ENCODE data around the gene CCL5.

CCL5 gene

GRCh38 chr17:35879773-35880654 lies at the start of gene CCL5:
TSS of gene CCL5 (minus strand) at chr17:35880360.
- H3K4me3 ChIP-seq (ENCODE audit: insufficient read length, low read depth) = no peak within 1 kb of the TSS
- H3K9me3 ChIP-seq (ENCODE audit: insufficient read depth, low read length) = no peaks in the 10 kb centered on the region
- no peak within 1 kb of the TSS for H3K9ac ChIP-seq (ENCODE audit: insufficient read length, low read depth)
- H3K36me3 ChIP-seq (ENCODE audit: insufficient read depth, insufficient read length, low read length) = no peaks in the 10 kb centered on the region
- H3K27me3 ChIP-seq (ENCODE audit: insufficient read depth, insufficient read length) = no peaks in the 10 kb centered on the region
- DNase-seq (ENCODE audit: low read depth, low spot score) = no peak
- no peaks in the 10 kb centered on the region for H3K4me1 ChIP-seq (ENCODE audit: insufficient read depth, insufficient read length)
- no peak for TF ChIP-seq SUZ12 (IDR thresholded peaks at IDR 0.05; ENCODE audit: extremely low read depth, insufficient read depth, insufficient read length)
- no peak for TF ChIP-seq YY1 (IDR thresholded peaks at IDR 0.05; ENCODE audit: insufficient read depth, insufficient read length)
- TF ChIP-seq ZNF274 (IDR thresholded peaks at IDR 0.05; ENCODE audit: low read depth, low read length) = no peak

GRCh38 chr17:35927714-35928113 lies 47.6 kb upstream of the CCL5 start:
- Histone ChIP-seq H3K9me3 (ENCODE audit: insufficient read depth, low read length) (no peaks in the 10 kb centered on the region), H3K4me3 (ENCODE audit: insufficient read length, low read depth) (no peak overlapping the region), H3K27me3 (ENCODE audit: insufficient read depth, insufficient read length) (no peaks in the 10 kb centered on the region), H3K4me1 (ENCODE audit: insufficient read depth, insufficient read length) (no peaks in the 10 kb centered on the region), H3K36me3 (ENCODE audit: insufficient read depth, insufficient read length, low read length) (no peaks in the 10 kb centered on the region), H3K9ac (ENCODE audit: insufficient read length, low read depth) (no peak overlapping the region)
- TF ChIP-seq YY1 (IDR thresholded peaks at IDR 0.05; ENCODE audit: insufficient read depth, insufficient read length) (no peak), SUZ12 (IDR thresholded peaks at IDR 0.05; ENCODE audit: extremely low read depth, insufficient read depth, insufficient read length) (no peak), ZNF274 (IDR thresholded peaks at IDR 0.05; ENCODE audit: low read depth, low read length) (no peak)
- no peak for DNase-seq (ENCODE audit: low read depth, low spot score)

- no peaks in the 10 kb centered on the region for H3K4me1 ChIP-seq (ENCODE audit: insufficient read depth, insufficient read length)
- no peaks in the 10 kb centered on the region for H3K36me3 ChIP-seq (ENCODE audit: insufficient read depth, insufficient read length, low read length)
- DNase-seq (ENCODE audit: low read depth, low spot score) = no peak
- H3K27me3 ChIP-seq (ENCODE audit: insufficient read depth, insufficient read length) = no peaks in the 10 kb centered on the region
- H3K9ac ChIP-seq (ENCODE audit: insufficient read length, low read depth) = no peak overlapping the region
- no peak overlapping the region for H3K4me3 ChIP-seq (ENCODE audit: insufficient read length, low read depth)
- H3K9me3 ChIP-seq (ENCODE audit: insufficient read depth, low read length) = no peaks in the 10 kb centered on the region
- TF ChIP-seq YY1 (IDR thresholded peaks at IDR 0.05; ENCODE audit: insufficient read depth, insufficient read length) (no peak), SUZ12 (IDR thresholded peaks at IDR 0.05; ENCODE audit: extremely low read depth, insufficient read depth, insufficient read length) (no peak), ZNF274 (IDR thresholded peaks at IDR 0.05; ENCODE audit: low read depth, low read length) (no peak)
Observed at GRCh38 chr17:35923609-35924114, 43.5 kb upstream of the CCL5 start.

GRCh38 chr17:35920229-35920628 lies 40.1 kb upstream of the CCL5 start:
- Histone ChIP-seq H3K9ac (ENCODE audit: insufficient read length, low read depth) (no peak overlapping the region), H3K36me3 (ENCODE audit: insufficient read depth, insufficient read length, low read length) (no peaks in the 10 kb centered on the region), H3K27me3 (ENCODE audit: insufficient read depth, insufficient read length) (no peaks in the 10 kb centered on the region), H3K4me1 (ENCODE audit: insufficient read depth, insufficient read length) (no peaks in the 10 kb centered on the region), H3K9me3 (ENCODE audit: insufficient read depth, low read length) (no peaks in the 10 kb centered on the region), H3K4me3 (ENCODE audit: insufficient read length, low read depth) (no peak overlapping the region)
- DNase-seq (ENCODE audit: low read depth, low spot score) = no peak
- TF ChIP-seq SUZ12 (IDR thresholded peaks at IDR 0.05; ENCODE audit: extremely low read depth, insufficient read depth, insufficient read length) (no peak), ZNF274 (IDR thresholded peaks at IDR 0.05; ENCODE audit: low read depth, low read length) (no peak), YY1 (IDR thresholded peaks at IDR 0.05; ENCODE audit: insufficient read depth, insufficient read length) (no peak)

- H3K9ac ChIP-seq (ENCODE audit: insufficient read length, low read depth) = no peak overlapping the region
- no peaks in the 10 kb centered on the region for H3K4me1 ChIP-seq (ENCODE audit: insufficient read depth, insufficient read length)
- H3K4me3 ChIP-seq (ENCODE audit: insufficient read length, low read depth) = no peak overlapping the region
- H3K36me3 ChIP-seq (ENCODE audit: insufficient read depth, insufficient read length, low read length) = no peaks in the 10 kb centered on the region
- no peak for DNase-seq (ENCODE audit: low read depth, low spot score)
- 0 out of 2 replicates have a peak, but pooled peaks cover 6% of the 10 kb centered on the region for H3K9me3 ChIP-seq (ENCODE audit: insufficient read depth, low read length)
- no peaks in the 10 kb centered on the region for H3K27me3 ChIP-seq (ENCODE audit: insufficient read depth, insufficient read length)
- TF ChIP-seq SUZ12 (IDR thresholded peaks at IDR 0.05; ENCODE audit: extremely low read depth, insufficient read depth, insufficient read length) (no peak), ZNF274 (IDR thresholded peaks at IDR 0.05; ENCODE audit: low read depth, low read length) (no peak), YY1 (IDR thresholded peaks at IDR 0.05; ENCODE audit: insufficient read depth, insufficient read length) (no peak)
Observed at GRCh38 chr17:35918665-35919064, 38.5 kb upstream of the CCL5 start.

GRCh38 chr17:35917519-35918213 lies 37.5 kb upstream of the CCL5 start:
- DNase-seq (ENCODE audit: low read depth, low spot score) = no peak
- no peak overlapping the region for H3K4me3 ChIP-seq (ENCODE audit: insufficient read length, low read depth)
- H3K4me1 ChIP-seq (ENCODE audit: insufficient read depth, insufficient read length) = no peaks in the 10 kb centered on the region
- no peaks in the 10 kb centered on the region for H3K27me3 ChIP-seq (ENCODE audit: insufficient read depth, insufficient read length)
- H3K9me3 ChIP-seq (ENCODE audit: insufficient read depth, low read length) = 0 out of 2 replicates have a peak, but pooled peaks cover 6% of the 10 kb centered on the region
- no peaks in the 10 kb centered on the region for H3K36me3 ChIP-seq (ENCODE audit: insufficient read depth, insufficient read length, low read length)
- no peak overlapping the region for H3K9ac ChIP-seq (ENCODE audit: insufficient read length, low read depth)
- TF ChIP-seq YY1 (IDR thresholded peaks at IDR 0.05; ENCODE audit: insufficient read depth, insufficient read length) = no peak
- no peak for TF ChIP-seq ZNF274 (IDR thresholded peaks at IDR 0.05; ENCODE audit: low read depth, low read length)
- no peak for TF ChIP-seq SUZ12 (IDR thresholded peaks at IDR 0.05; ENCODE audit: extremely low read depth, insufficient read depth, insufficient read length)

Data from NT2/D1 (cell line).